ENCODE measurements around the gene ROBO1.

Gene ROBO1

GRCh38 chr3:78823859-78824258, 943.9 kb downstream of the ROBO1 start:
- DNase-seq, result no peak

- no peak for DNase-seq
Measured at GRCh38 chr3:78823434-78823833, 944.4 kb downstream of the ROBO1 start.

GRCh38 chr3:78822726-78823125, 945.1 kb downstream of the ROBO1 start:
- no peak for DNase-seq

GRCh38 chr3:78820542-78820941, 947.3 kb downstream of the ROBO1 start:
- no peak for DNase-seq

GRCh38 chr3:78818161-78818985, 949.4 kb downstream of the ROBO1 start:
- DNase-seq, result no peak

GRCh38 chr3:78814893-78815562, 952.8 kb downstream of the ROBO1 start:
- DNase-seq, result no peak

GRCh38 chr3:78812166-78812565, 955.6 kb downstream of the ROBO1 start:
- DNase-seq, result no peak

- DNase-seq, result no peak
Measured at GRCh38 chr3:78809966-78810365, 957.8 kb downstream of the ROBO1 start.

- DNase-seq, result no peak
Measured at GRCh38 chr3:78804251-78805037, 963.4 kb downstream of the ROBO1 start.

GRCh38 chr3:78802562-78802930, 965.3 kb downstream of the ROBO1 start:
- no peak for DNase-seq

- no peak for DNase-seq
Measured at GRCh38 chr3:78801926-78802561, 965.8 kb downstream of the ROBO1 start.

- no peak for DNase-seq
Measured at GRCh38 chr3:78799681-78800080, 968.1 kb downstream of the ROBO1 start.

- DNase-seq, result no peak
Measured at GRCh38 chr3:78798266-78798832, 969.4 kb downstream of the ROBO1 start.

GRCh38 chr3:78794431-78794830, 973.4 kb downstream of the ROBO1 start:
- no peak for DNase-seq

- DNase-seq, result no peak
Measured at GRCh38 chr3:78792733-78793132, 975.1 kb downstream of the ROBO1 start.

GRCh38 chr3:78792212-78792611, 975.6 kb downstream of the ROBO1 start:
- no peak for DNase-seq

- no peak for DNase-seq
Measured at GRCh38 chr3:78791753-78792152, 976.0 kb downstream of the ROBO1 start.

- no peak for DNase-seq
Measured at GRCh38 chr3:78788839-78789238, 979.0 kb downstream of the ROBO1 start.

- DNase-seq, result no peak
Measured at GRCh38 chr3:78785004-78785403, 982.8 kb downstream of the ROBO1 start.

GRCh38 chr3:78781351-78781750, 986.4 kb downstream of the ROBO1 start:
- no peak for DNase-seq

GRCh38 chr3:78765671-78766485, 1001.9 kb downstream of the ROBO1 start:
- DNase-seq, result no peak

GRCh38 chr3:78764634-78765033, 1003.2 kb downstream of the ROBO1 start:
- DNase-seq, result no peak

Data from inflammatory macrophage treated with lipopolysaccharide for 4 hours (primary cell).